HL-60 (cell line): Measurements from ENCODE around the gene DNMT3A.
"Not testable (repeated sequence)": the region's sequence is repeated elsewhere in the genome, so short reads cannot be mapped to it uniquely, and the experiment has no call there.

Source experiments
- DNase-seq, 2 experiments: peaks; one replicate each; pipeline ENCODE4 v3.0.0-alpha.2; 2010 to 2020; ENCODE audit warnings: low read depth in 1 of 2, low spot score in 1 of 2
- H3K27ac ChIP-seq: fragments of 250-450 bp; sonication (Bioruptor Pico); replicated peaks from 2 replicates; pipeline ENCODE4 v1.5.1; 2020; ENCODE audit warnings: mild to moderate bottlenecking, moderate library complexity
- H3K27me3 ChIP-seq: fragments of 250-450 bp; sonication (Bioruptor Pico); 2 replicates; pipeline ENCODE4 v1.5.1; 2021; ENCODE audit warnings: mild to moderate bottlenecking, moderate library complexity; ENCODE audit not compliant: insufficient read depth, poor library complexity, severe bottlenecking
- H3K4me3 ChIP-seq: replicated peaks from 2 replicates; pipeline ENCODE4 v1.5.1; 2011; ENCODE audit warnings: mild to moderate bottlenecking, control low read depth, low read length; ENCODE audit not compliant: insufficient read depth
- CTCF ChIP-seq: IDR thresholded peaks from one replicate; pipeline ENCODE4 v1.5.1; 2011; ENCODE audit warnings: low read length, control low read depth, inconsistent platforms; ENCODE audit not compliant: insufficient read depth
- GABPA ChIP-seq: IDR thresholded peaks from 2 replicates; pipeline ENCODE4 v1.6.1; 2012; ENCODE audit warnings: low read depth
- POLR2AphosphoS5 ChIP-seq: IDR thresholded peaks from 2 replicates; pipeline ENCODE4 v1.6.1; 2012; ENCODE audit warnings: low read depth
- REST ChIP-seq: IDR thresholded peaks from 2 replicates; pipeline ENCODE4 v1.6.1; 2012; ENCODE audit warnings: low read depth; ENCODE audit not compliant: insufficient replicate concordance
- SPI1 ChIP-seq: IDR thresholded peaks from 2 replicates; pipeline ENCODE4 v1.6.1; 2012; ENCODE audit warnings: low read depth, mild to moderate bottlenecking, borderline replicate concordance

Gene DNMT3A

GRCh38 chr2:25274868-25275574 is 66.7 kb downstream of the DNMT3A start:
- TF ChIP-seq GABPA = no peak
- TF ChIP-seq CTCF = no peak
- TF ChIP-seq REST = no peak
- TF ChIP-seq SPI1 = no peak
- no peak for TF ChIP-seq POLR2AphosphoS5
- H3K27ac ChIP-seq = no peak overlapping the region
- DNase-seq = no peak
- H3K27me3 ChIP-seq = no peaks in the 10 kb centered on the region
- no peak overlapping the region for H3K4me3 ChIP-seq

GRCh38 chr2:25273985-25274535 is 67.7 kb downstream of the DNMT3A start:
- no peaks in the 10 kb centered on the region for H3K27me3 ChIP-seq
- H3K27ac ChIP-seq = no peak overlapping the region
- no peak overlapping the region for H3K4me3 ChIP-seq
- TF ChIP-seq GABPA (no peak), POLR2AphosphoS5 (no peak), SPI1 (no peak), REST (no peak), CTCF (no peak)
- DNase-seq = no peak

- H3K27me3 ChIP-seq, H3K27ac ChIP-seq, H3K4me3 ChIP-seq, DNase-seq: not testable (repeated sequence)
Observed at GRCh38 chr2:25272705-25273104, 69.0 kb downstream of the DNMT3A start.

GRCh38 chr2:25270061-25270460 is 71.7 kb downstream of the DNMT3A start:
- no peak overlapping the region for H3K4me3 ChIP-seq
- TF ChIP-seq CTCF = no peak
- no peak for TF ChIP-seq REST
- no peak for TF ChIP-seq POLR2AphosphoS5
- TF ChIP-seq SPI1 = no peak
- TF ChIP-seq GABPA = no peak
- H3K27ac ChIP-seq = no peak overlapping the region
- no peak for DNase-seq
- no peaks in the 10 kb centered on the region for H3K27me3 ChIP-seq
